Activated CD8-positive, alpha-beta T cell treated with anti-CD3 and anti-CD28 coated beads for 36 hours (primary cell): ENCODE results near the gene RAB8A. TPM values are rescaled to one million over a fixed set of nuclear protein-coding genes. Genes with fewer than 3 reads are reported as not detected.

Experiments used
- ATAC-seq: fragments of 200-7000 bp; cut with Tn5 transposase; one replicate; pipeline ENCODE4 v1.10.0; 2021; ENCODE audit warnings: mild to moderate bottlenecking, moderate library complexity
- CTCF ChIA-PET: fragments of 350-600 bp; sonication (Branson Sonifier 250); formaldehyde crosslinking; loops from one replicate; lab custom pipeline; 2021; ENCODE audit warnings: antibody characterized with exemption; lab: Charles Lee
- POLR2A ChIA-PET: fragments of 350-600 bp; sonication (Branson Sonifier 250); formaldehyde crosslinking; loops from one replicate; lab custom pipeline; 2021; ENCODE audit warnings: antibody characterized with exemption; lab: Charles Lee
- DNase-seq: peaks from one replicate; pipeline ENCODE4 v3.0.0-alpha.2; 2020
- H3K27ac Mint-ChIP-seq: one replicate; pipeline ENCODE4 v1.8.0; 2021; ENCODE audit warnings: mild to moderate bottlenecking, mixed read lengths
- H3K27me3 Mint-ChIP-seq: one replicate; pipeline ENCODE4 v1.8.0; 2021; ENCODE audit warnings: mixed read lengths
- H3K36me3 Mint-ChIP-seq: one replicate; pipeline ENCODE4 v1.8.0; 2021; ENCODE audit warnings: low read depth, mixed read lengths
- H3K4me1 Mint-ChIP-seq: one replicate; pipeline ENCODE4 v1.8.0; 2021; ENCODE audit warnings: low read depth, mixed read lengths
- H3K4me3 Mint-ChIP-seq: one replicate; pipeline ENCODE4 v1.8.0; 2021; ENCODE audit warnings: mild to moderate bottlenecking, moderate library complexity, mixed read lengths
- H3K9me3 Mint-ChIP-seq: one replicate; pipeline ENCODE4 v1.8.0; 2021; ENCODE audit warnings: mixed read lengths
- CTCF ChIP-seq: fragments of 200-600 bp; IDR thresholded peaks from one replicate; pipeline ENCODE4 v1.8.0; 2022; ENCODE audit warnings: antibody characterized with exemption, mild to moderate bottlenecking
- intact Hi-C: fragments of 100-400 bp; cut with micrococcal nuclease; formaldehyde crosslinking; loops from one replicate; pipeline ENCODE4 v1.10.0; 2022
- total RNA-seq, 2 experiments: library from RNA; stranded (reverse); gene quantifications; one replicate each; pipeline ENCODE4 v1.2.3, GENCODE V29; 2021

Gene RAB8A
- total RNA-seq, 2 experiments from 2014 or later: 123 to 128 TPM

- TF ChIP-seq CTCF: no peak
- intact Hi-C loops: no loop called here
- POLR2A ChIA-PET: interaction anchor here (1.2 to 1.9 kb wide), 3 partner anchors 8 to 28 kb away, joined by 3 to 5 read pairs (median 3); no protein-coding TSS in a partner anchor
- Mint-ChIP-seq H3K4me3 (no peak overlapping the region), H3K27ac (no peak overlapping the region), H3K36me3 (peaks cover 56% of the 10 kb centered on the region), H3K4me1 (no peaks in the 10 kb centered on the region), H3K27me3 (no peaks in the 10 kb centered on the region), H3K9me3 (no peaks in the 10 kb centered on the region)
- no peak for ATAC-seq
- CTCF ChIA-PET: interaction anchor here (0.7 kb wide), 1 partner anchor 10 kb away, joined by 3 read pairs; no protein-coding TSS in a partner anchor
- DNase-seq: no peak
Measured at GRCh38 chr19:16125737-16126495, 14.2 kb downstream of the RAB8A start.

GRCh38 chr19:16127080-16127479 lies 15.4 kb downstream of the RAB8A start:
- ChIA-PET POLR2A (interaction anchor here (1.0 to 1.9 kb wide), 3 partner anchors 8 to 16 kb away, joined by 3 to 5 read pairs (median 3); partner anchors contain the start of gene HSH2D), CTCF (interaction anchor here (0.7 kb wide), 1 partner anchor 11 kb away, joined by 3 read pairs; no protein-coding TSS in a partner anchor)
- TF ChIP-seq CTCF: no peak
- H3K36me3 Mint-ChIP-seq: peaks cover 60% of the 10 kb centered on the region
- no peak overlapping the region for H3K27ac Mint-ChIP-seq
- peaks cover 3% of the 10 kb centered on the region for H3K9me3 Mint-ChIP-seq
- H3K27me3 Mint-ChIP-seq: no peaks in the 10 kb centered on the region
- ATAC-seq: no peak
- no peak for DNase-seq
- no peaks in the 10 kb centered on the region for H3K4me1 Mint-ChIP-seq
- intact Hi-C loops: no loop called here
- H3K4me3 Mint-ChIP-seq: no peak overlapping the region

GRCh38 chr19:16127776-16128371 lies 16.2 kb downstream of the RAB8A start:
- Mint-ChIP-seq H3K36me3 (peaks cover 65% of the 10 kb centered on the region), H3K27me3 (no peaks in the 10 kb centered on the region), H3K9me3 (peaks cover 3% of the 10 kb centered on the region), H3K4me1 (no peaks in the 10 kb centered on the region), H3K4me3 (no peak overlapping the region), H3K27ac (no peak overlapping the region)
- CTCF ChIA-PET: no interaction called here
- POLR2A ChIA-PET: interaction anchor here (1.0 kb wide), 1 partner anchor 16 kb away, joined by 3 read pairs; the partner anchor contains the start of gene HSH2D
- no peak for ATAC-seq
- no peak for TF ChIP-seq CTCF
- DNase-seq: no peak
- intact Hi-C loops: no loop called here

- H3K36me3 Mint-ChIP-seq: peaks cover 69% of the 10 kb centered on the region
- no peaks in the 10 kb centered on the region for H3K4me1 Mint-ChIP-seq
- H3K9me3 Mint-ChIP-seq: peaks cover 3% of the 10 kb centered on the region
- H3K27ac Mint-ChIP-seq: no peak overlapping the region
- ChIA-PET CTCF (no interaction called here), POLR2A (interaction anchor here (1.4 kb wide), 1 partner anchor 12 kb away, joined by 3 read pairs; the partner anchor contains the start of gene HSH2D)
- no peaks in the 10 kb centered on the region for H3K27me3 Mint-ChIP-seq
- DNase-seq: no peak
- intact Hi-C loops: no loop called here
- no peak for TF ChIP-seq CTCF
- no peak overlapping the region for H3K4me3 Mint-ChIP-seq
- no peak for ATAC-seq
Measured at GRCh38 chr19:16131648-16132047, 20.0 kb downstream of the RAB8A start.
